ENCODE data around the gene GXYLT2.

GRCh38 chr3:73026111-73026759 is 138.4 kb downstream of the GXYLT2 start:
- TF ChIP-seq FOXK1 (CRISPR knock-in tag; IDR thresholded peaks at IDR 0.05; ENCODE audit: borderline replicate concordance, low read depth), result no peak
- TF ChIP-seq CTCF (CRISPR knock-in tag; IDR thresholded peaks at IDR 0.05), result no peak
- TF ChIP-seq CHD2 (IDR thresholded peaks at IDR 0.05; ENCODE audit: low read depth, low read length), result no peak
- no peak for TF ChIP-seq RAD51 (IDR thresholded peaks at IDR 0.05; ENCODE audit: borderline replicate concordance)
- no peak for TF ChIP-seq ELF1 (CRISPR knock-in tag; IDR thresholded peaks at IDR 0.05)
- TF ChIP-seq, protein P1, sequence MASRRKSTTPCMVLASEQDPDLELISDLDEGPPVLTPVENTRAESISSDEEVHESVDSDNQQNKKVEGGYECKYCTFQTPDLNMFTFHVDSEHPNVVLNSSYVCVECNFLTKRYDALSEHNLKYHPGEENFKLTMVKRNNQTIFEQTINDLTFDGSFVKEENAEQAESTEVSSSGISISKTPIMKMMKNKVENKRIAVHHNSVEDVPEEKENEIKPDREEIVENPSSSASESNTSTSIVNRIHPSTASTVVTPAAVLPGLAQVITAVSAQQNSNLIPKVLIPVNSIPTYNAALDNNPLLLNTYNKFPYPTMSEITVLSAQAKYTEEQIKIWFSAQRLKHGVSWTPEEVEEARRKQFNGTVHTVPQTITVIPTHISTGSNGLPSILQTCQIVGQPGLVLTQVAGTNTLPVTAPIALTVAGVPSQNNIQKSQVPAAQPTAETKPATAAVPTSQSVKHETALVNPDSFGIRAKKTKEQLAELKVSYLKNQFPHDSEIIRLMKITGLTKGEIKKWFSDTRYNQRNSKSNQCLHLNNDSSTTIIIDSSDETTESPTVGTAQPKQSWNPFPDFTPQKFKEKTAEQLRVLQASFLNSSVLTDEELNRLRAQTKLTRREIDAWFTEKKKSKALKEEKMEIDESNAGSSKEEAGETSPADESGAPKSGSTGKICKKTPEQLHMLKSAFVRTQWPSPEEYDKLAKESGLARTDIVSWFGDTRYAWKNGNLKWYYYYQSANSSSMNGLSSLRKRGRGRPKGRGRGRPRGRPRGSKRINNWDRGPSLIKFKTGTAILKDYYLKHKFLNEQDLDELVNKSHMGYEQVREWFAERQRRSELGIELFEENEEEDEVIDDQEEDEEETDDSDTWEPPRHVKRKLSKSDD (CRISPR knock-in tag; IDR thresholded peaks at IDR 0.05; ENCODE audit: low read depth), result no peak

All from HepG2 (cell line).